Psoas muscle (tissue), 8 donors: Measurements from ENCODE around the gene UBE2J1. TPM values are rescaled to one million over a fixed set of nuclear protein-coding genes. Genes with fewer than 3 reads are reported as not detected.
"Not testable (repeated sequence)": the region's sequence is repeated elsewhere in the genome, so short reads cannot be mapped to it uniquely, and the experiment has no call there.

Experiments
- ATAC-seq, 4 donors: fragments of 200-7000 bp; cut with Tn5 transposase; one replicate each; pipeline ENCODE4 v1.9.1; 2020; ENCODE audit warnings: moderate library complexity in 3 of 4, mild to moderate bottlenecking in 2 of 4
- DNase-seq, 2 donors: peaks; one replicate each; pipeline ENCODE4 v3.0.0-alpha.2; 2020
- H3K27ac ChIP-seq: fragments of 200-600 bp; one replicate; pipeline ENCODE4 v1.8.0; 2022
- H3K27me3 ChIP-seq, 3 donors: fragments of 200-600 bp in 1 of 3; one replicate each; pipeline versions ENCODE4 v1.6.1 to v1.8.0; 2013 to 2022; ENCODE audit warnings: low read length in 2 of 3, mild to moderate bottlenecking in 2 of 3, moderate library complexity in 1 of 3; ENCODE audit not compliant: insufficient read depth in 3 of 3
- H3K36me3 ChIP-seq, 2 donors: fragments of 200-600 bp in 1 of 2; one replicate each; pipeline versions ENCODE4 v1.6.1 to v1.8.0; 2013 to 2022; ENCODE audit warnings: low read depth in 1 of 2, mild to moderate bottlenecking in 1 of 2, moderate library complexity in 1 of 2; ENCODE audit not compliant: insufficient read depth in 1 of 2
- H3K4me1 ChIP-seq: fragments of 200-600 bp; one replicate; pipeline ENCODE4 v1.8.0; 2022
- H3K4me3 ChIP-seq: fragments of 200-600 bp; one replicate; pipeline ENCODE4 v1.8.0; 2022; ENCODE audit warnings: mild to moderate bottlenecking
- H3K9me3 ChIP-seq: fragments of 200-600 bp; one replicate; pipeline ENCODE4 v1.8.0; 2022
- WGBS, 3 donors: extraction: QIAGEN DNeasy Blood & Tissue Kit; methylation state at CpG; one replicate each; pipeline versions ENCODE4 v1.1.6 to v1.1.7; 2013; 5-methylcytosine and 5-hydroxymethylcytosine counted together
- intact Hi-C, 2 donors: fragments of 100-400 bp; cut with DNase I; formaldehyde crosslinking; loops; one replicate each; pipeline versions ENCODE4 v1.11.0 to v1.14.2; 2022
- long read RNA-seq, 2 donors: library from polyadenylated mRNA; unstranded; transcript quantifications; one replicate each; pipeline ENCODE4 v2.0.0, GENCODE V29; 2021
- polyA plus RNA-seq, 3 donors: library from polyadenylated mRNA; stranded (reverse); fragments of 200-250 nt; gene quantifications; one replicate each; pipeline ENCODE4 v1.2.3, GENCODE V29; 2013
- total RNA-seq, 4 donors: library from RNA; stranded (reverse); fragmentation: NEBNext Ultra II Directional in 2 of 4; extraction: Animal tissue kit (Norgen Biotek cat#: 25700) in 2 of 4; gene quantifications; one replicate each; pipeline versions ENCODE4 v1.2.1 to v1.2.4, GENCODE V29; 2021 to 2023
- TF ChIP-seq, protein P1 (sequence below): fragments of 200-600 bp; IDR thresholded peaks from one replicate; pipeline ENCODE4 v1.8.0; 2022; ENCODE audit warnings: antibody characterized with exemption
- donor health status: healthy with polysubstance abuse.
- donor health status: DM: no; HTN: no; CAD: no; lungs with moderate emphysema.
- donor health status: Bipolar disorder and iron deficiency.
- donor health status: healthy.
- donor health status: DM: yes; HTN: yes; CAD: no.
- donor health status: DM: no; HTN: no; CAD: no.
- donor health status: DM: no; HTN: no; CAD: no.
- donor health status: DM: yes; HTN: yes; CAD: no.

Gene UBE2J1
- 10 to 100 TPM; 11.5 to 21.6 (median 17.4) TPM for total RNA-seq
- polyA plus RNA-seq = 10 to 100 TPM; 10.0 to 20.7 (median 12.9) TPM
- long read RNA-seq, donor 1, full-length matches to known transcripts = 17 of 18 reads
- long read RNA-seq, donor 1, partial matches to known transcripts = 0 of 18 reads
- long read RNA-seq, donor 1, other reads (novel, unspliced or antisense) = 1 of 18 reads
- long read RNA-seq, donor 2, full-length matches to known transcripts = 27 of 33 reads
- long read RNA-seq, donor 2, partial matches to known transcripts = 3 of 33 reads
- long read RNA-seq, donor 2, other reads (novel, unspliced or antisense) = 3 of 33 reads

DNA sequence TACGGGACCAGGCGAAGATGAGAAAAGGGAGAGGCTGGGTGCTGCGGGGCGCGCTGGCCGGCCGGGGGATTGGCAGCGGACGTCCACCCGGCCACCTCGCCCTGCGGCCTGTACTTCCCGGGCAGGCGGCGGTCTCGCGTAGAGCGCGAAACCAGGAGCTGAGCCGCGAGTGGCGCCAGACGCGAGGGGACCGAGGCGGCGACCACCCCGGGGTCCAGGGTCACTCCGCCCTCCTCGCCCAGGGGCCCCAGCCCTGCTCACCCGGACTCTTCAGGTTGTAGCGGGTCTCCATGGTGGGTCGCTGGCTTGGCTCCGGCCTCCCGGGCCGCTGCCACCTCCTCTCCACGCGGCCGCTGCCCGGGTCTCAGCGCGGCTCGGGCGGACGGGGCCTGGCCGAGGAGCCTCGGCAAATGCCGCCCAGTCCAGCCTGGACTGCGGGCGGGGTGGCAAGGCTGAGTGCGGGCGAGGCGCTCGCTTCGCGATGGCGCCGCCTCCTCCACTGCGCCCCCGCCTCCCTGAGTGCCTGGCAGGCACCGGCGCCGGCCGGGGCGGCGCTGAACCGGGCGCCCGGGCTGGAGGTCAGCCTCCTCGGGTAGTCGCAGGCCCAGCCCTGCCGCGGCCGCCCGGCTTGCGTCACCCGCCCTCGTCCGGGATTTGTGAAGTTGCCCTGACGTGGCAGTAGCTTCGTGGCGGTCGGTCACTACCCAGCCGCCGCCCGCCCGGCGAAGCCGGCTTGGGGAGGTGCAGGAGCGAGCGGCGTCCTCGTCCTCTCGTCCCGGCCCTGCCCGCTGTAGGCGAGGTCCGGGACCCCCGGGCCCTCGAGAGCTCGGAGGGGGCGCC, at the start of gene UBE2J1:
UBE2J1 (minus strand) TSS at position 445 of the 840 bp plus-strand sequence; CDS start at position 292, 153 bp downstream.
- no peaks in the 10 kb centered on the region for H3K9me3 ChIP-seq
- peak within 1 kb of the TSS; percentile 98 for H3K27ac ChIP-seq
- no peaks in the 10 kb centered on the region for H3K27me3 ChIP-seq
- peaks cover 29% of the 10 kb centered on the region for H3K4me1 ChIP-seq
- peak within 1 kb of the TSS; percentile 92 for H3K4me3 ChIP-seq
- ATAC-seq = peak; percentile 94 to 97 (median 95)
- H3K36me3 ChIP-seq = no peaks in the 10 kb centered on the region
- 0 to 1% (median 0%) methylated on average over 83 to 102 of the region's 102 CpGs for WGBS, 3 donors
- peak; percentile 95 to 97 for DNase-seq
- intact Hi-C loops = loop anchor here (10.0 kb wide), 2 partner anchors 228 to 368 kb away; no protein-coding TSS in a partner anchor
- TF ChIP-seq, protein P1, sequence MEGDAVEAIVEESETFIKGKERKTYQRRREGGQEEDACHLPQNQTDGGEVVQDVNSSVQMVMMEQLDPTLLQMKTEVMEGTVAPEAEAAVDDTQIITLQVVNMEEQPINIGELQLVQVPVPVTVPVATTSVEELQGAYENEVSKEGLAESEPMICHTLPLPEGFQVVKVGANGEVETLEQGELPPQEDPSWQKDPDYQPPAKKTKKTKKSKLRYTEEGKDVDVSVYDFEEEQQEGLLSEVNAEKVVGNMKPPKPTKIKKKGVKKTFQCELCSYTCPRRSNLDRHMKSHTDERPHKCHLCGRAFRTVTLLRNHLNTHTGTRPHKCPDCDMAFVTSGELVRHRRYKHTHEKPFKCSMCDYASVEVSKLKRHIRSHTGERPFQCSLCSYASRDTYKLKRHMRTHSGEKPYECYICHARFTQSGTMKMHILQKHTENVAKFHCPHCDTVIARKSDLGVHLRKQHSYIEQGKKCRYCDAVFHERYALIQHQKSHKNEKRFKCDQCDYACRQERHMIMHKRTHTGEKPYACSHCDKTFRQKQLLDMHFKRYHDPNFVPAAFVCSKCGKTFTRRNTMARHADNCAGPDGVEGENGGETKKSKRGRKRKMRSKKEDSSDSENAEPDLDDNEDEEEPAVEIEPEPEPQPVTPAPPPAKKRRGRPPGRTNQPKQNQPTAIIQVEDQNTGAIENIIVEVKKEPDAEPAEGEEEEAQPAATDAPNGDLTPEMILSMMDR = no peak

- H3K4me3 ChIP-seq = no peak overlapping the region
- intact Hi-C loops = no loop called here
- H3K27ac ChIP-seq = peak overlapping the region; percentile 61
- no peaks in the 10 kb centered on the region for H3K27me3 ChIP-seq
- 41 to 64% (median 55%) methylated on average over 6 of the region's 6 CpGs for WGBS, 3 donors
- DNase-seq = no peak
- peak in 3 of 4 donors; percentile 26 to 46 (median 28) for ATAC-seq
- TF ChIP-seq, protein P1 = no peak
- H3K36me3 ChIP-seq = no peaks in the 10 kb centered on the region
- H3K4me1 ChIP-seq = peaks cover 36% of the 10 kb centered on the region
- no peaks in the 10 kb centered on the region for H3K9me3 ChIP-seq
These were observed 48.4 kb upstream of the UBE2J1 start for GRCh38 chr6:89400912-89401399.

DNA sequence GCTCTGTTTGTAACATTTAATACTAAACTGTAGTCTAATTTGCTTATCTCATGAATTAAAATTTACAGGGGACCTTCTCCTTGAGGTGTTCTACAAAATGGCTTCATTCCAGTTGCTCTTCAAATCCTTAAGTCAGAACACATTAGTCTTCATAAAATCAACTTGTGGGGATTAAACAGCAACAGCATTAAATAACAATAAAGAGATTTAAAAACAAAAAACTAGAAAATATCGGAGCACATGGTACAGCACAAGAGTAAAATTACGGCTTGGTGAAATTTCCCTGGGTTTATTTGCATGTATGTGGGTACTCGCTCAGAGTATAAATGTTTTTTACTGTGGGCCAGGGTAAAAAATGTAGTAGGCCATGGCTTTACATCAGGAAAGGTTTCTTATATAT, 47.5 kb upstream of the UBE2J1 start:
- peak overlapping the region; percentile 61 for H3K27ac ChIP-seq
- H3K36me3 ChIP-seq = no peaks in the 10 kb centered on the region
- 92 to 98% (median 96%) methylated on average over 3 of the region's 3 CpGs for WGBS, 3 donors
- no peaks in the 10 kb centered on the region for H3K27me3 ChIP-seq
- H3K4me3 ChIP-seq = no peak overlapping the region
- intact Hi-C loops = no loop called here
- peaks cover 36% of the 10 kb centered on the region for H3K4me1 ChIP-seq
- DNase-seq (no peak), ATAC-seq (no peak)
- H3K9me3 ChIP-seq = no peaks in the 10 kb centered on the region
- TF ChIP-seq, protein P1 = no peak

GRCh38 chr6:89398762-89399525, 46.4 kb upstream of the UBE2J1 start:
- no peak for ATAC-seq
- Histone ChIP-seq H3K27ac (no peak overlapping the region), H3K27me3 (no peaks in the 10 kb centered on the region), H3K9me3 (no peaks in the 10 kb centered on the region), H3K4me3 (no peak overlapping the region), H3K36me3 (no peaks in the 10 kb centered on the region), H3K4me1 (peaks cover 27% of the 10 kb centered on the region)
- WGBS, 3 donors = 69 to 80% (median 77%) methylated on average over 7 of the region's 7 CpGs
- no peak for DNase-seq
- TF ChIP-seq, protein P1 = no peak
- intact Hi-C loops = no loop called here

DNA sequence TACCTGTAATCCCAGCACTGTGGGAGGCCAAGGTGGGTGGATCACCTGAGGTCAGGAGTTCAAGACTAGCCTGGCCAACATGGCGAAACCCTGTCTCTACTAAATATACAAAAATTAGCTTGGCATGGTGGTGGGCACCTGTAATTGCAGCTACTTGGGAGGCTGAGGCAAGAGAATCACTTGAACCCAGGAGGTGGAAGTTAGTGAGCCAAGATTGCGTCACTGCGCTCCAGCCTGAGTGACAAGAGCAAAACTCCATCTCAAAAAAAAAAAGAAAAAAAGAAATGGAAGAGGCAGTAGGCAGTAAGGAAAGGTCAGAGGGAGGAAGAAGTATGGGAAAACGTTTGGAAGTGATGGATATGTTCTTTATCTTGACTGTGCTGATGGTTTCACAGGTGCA, 45.4 kb upstream of the UBE2J1 start:
- 77 to 82% (median 81%) methylated on average over 4 of the region's 4 CpGs for WGBS, 3 donors
- H3K27me3 ChIP-seq, DNase-seq, H3K4me3 ChIP-seq, H3K9me3 ChIP-seq, ATAC-seq, intact Hi-C loops, H3K36me3 ChIP-seq: not testable (repeated sequence)
- Histone ChIP-seq H3K27ac (peak overlapping the region; percentile 11), H3K4me1 (peaks cover 22% of the 10 kb centered on the region)
